ENCODE results near the gene NPHP1. TPM values are rescaled to one million over a fixed set of nuclear protein-coding genes. Genes with fewer than 3 reads are reported as not detected.
A peak's percentile ranks its signal among the peaks of the same experiment; 100 is the strongest.
"Not testable (repeated sequence)": the region's sequence is repeated elsewhere in the genome, so short reads cannot be mapped to it uniquely, and the experiment has no call there.

Gene NPHP1
- total RNA-seq, 1 donor from 2014 or later, result 2.6 TPM

- H3K4me1 Mint-ChIP-seq (ENCODE audit: low read depth), result peaks cover 14% of the 10 kb centered on the region
- peaks cover 4% of the 10 kb centered on the region for H3K9me3 Mint-ChIP-seq (ENCODE audit: low read depth)
- no peak for TF ChIP-seq CTCF (IDR thresholded peaks at IDR 0.05)
- no peak for DNase-seq (ENCODE audit: low spot score)
- peaks cover 42% of the 10 kb centered on the region for H3K27me3 Mint-ChIP-seq (ENCODE audit: low read depth)
- no peak overlapping the region for H3K27ac Mint-ChIP-seq (ENCODE audit: unreplicated experiment)
- H3K36me3 Mint-ChIP-seq (ENCODE audit: low read depth), result no peaks in the 10 kb centered on the region
- H3K4me3 Mint-ChIP-seq (ENCODE audit: unreplicated experiment), result no peak overlapping the region
These were observed 10.8 kb upstream of the NPHP1 start for GRCh38 chr2:110215566-110216158.

GRCh38 chr2:110215091-110215490 is 10.3 kb upstream of the NPHP1 start:
- Mint-ChIP-seq H3K27me3 (ENCODE audit: low read depth) (peaks cover 40% of the 10 kb centered on the region), H3K9me3 (ENCODE audit: low read depth) (peaks cover 4% of the 10 kb centered on the region), H3K36me3 (ENCODE audit: low read depth) (no peaks in the 10 kb centered on the region), H3K4me1 (ENCODE audit: low read depth) (peaks cover 14% of the 10 kb centered on the region), H3K4me3 (ENCODE audit: unreplicated experiment) (no peak overlapping the region), H3K27ac (ENCODE audit: unreplicated experiment) (no peak overlapping the region)
- no peak for DNase-seq (ENCODE audit: low spot score)
- TF ChIP-seq CTCF (IDR thresholded peaks at IDR 0.05), result no peak

- H3K9me3 Mint-ChIP-seq (ENCODE audit: low read depth); H3K4me3 Mint-ChIP-seq (ENCODE audit: unreplicated experiment); H3K4me1 Mint-ChIP-seq (ENCODE audit: low read depth); H3K27ac Mint-ChIP-seq (ENCODE audit: unreplicated experiment); H3K36me3 Mint-ChIP-seq (ENCODE audit: low read depth); DNase-seq (ENCODE audit: low spot score): not testable (repeated sequence)
- peaks cover 35% of the 10 kb centered on the region for H3K27me3 Mint-ChIP-seq (ENCODE audit: low read depth)
These were observed 8.7 kb upstream of the NPHP1 start for GRCh38 chr2:110213522-110213921.

- H3K9me3 Mint-ChIP-seq (ENCODE audit: low read depth), result peaks cover 4% of the 10 kb centered on the region
- H3K36me3 Mint-ChIP-seq (ENCODE audit: low read depth), result no peaks in the 10 kb centered on the region
- no peak for DNase-seq (ENCODE audit: low spot score)
- H3K4me3 Mint-ChIP-seq (ENCODE audit: unreplicated experiment), result peak within 1 kb of the TSS; percentile 78
- H3K27me3 Mint-ChIP-seq (ENCODE audit: low read depth), result peaks cover 28% of the 10 kb centered on the region
- H3K27ac Mint-ChIP-seq (ENCODE audit: unreplicated experiment), result peak within 1 kb of the TSS; percentile 83
- TF ChIP-seq CTCF (IDR thresholded peaks at IDR 0.05), result no peak
- peaks cover 4% of the 10 kb centered on the region for H3K4me1 Mint-ChIP-seq (ENCODE audit: low read depth)
These were observed 7.4 kb upstream of the NPHP1 start, which contains the start of gene MTLN for GRCh38 chr2:110211938-110212858. MTLN (minus strand) TSS chr2:110212547; CDS start chr2:110212525, 22 bp downstream.

- DNase-seq (ENCODE audit: low spot score), result no peak
- no peaks in the 10 kb centered on the region for H3K36me3 Mint-ChIP-seq (ENCODE audit: low read depth)
- no peak for TF ChIP-seq CTCF (IDR thresholded peaks at IDR 0.05)
- peak overlapping the region; percentile 68 for H3K27ac Mint-ChIP-seq (ENCODE audit: unreplicated experiment)
- peak overlapping the region; percentile 83 for H3K4me3 Mint-ChIP-seq (ENCODE audit: unreplicated experiment)
- H3K27me3 Mint-ChIP-seq (ENCODE audit: low read depth), result peaks cover 4% of the 10 kb centered on the region
- H3K4me1 Mint-ChIP-seq (ENCODE audit: low read depth), result peaks cover 20% of the 10 kb centered on the region
- H3K9me3 Mint-ChIP-seq (ENCODE audit: low read depth), result no peaks in the 10 kb centered on the region
These were observed 1.0 kb upstream of the NPHP1 start for GRCh38 chr2:110205660-110206455.
